Testis (tissue), 2 donors: Measurements from ENCODE around the gene DNAH9.

Experiments used
- CTCF ChIP-seq, 3 experiments: fragments of 450-650 bp in 2 of 3; fragments of 200-600 bp in 1 of 3; sonication (generic) in 1 of 3; IDR thresholded peaks; one replicate each; pipeline ENCODE4 v1.5.1; 2016 to 2019; ENCODE audit warnings: antibody characterized with exemption in 3 of 3, mild to moderate bottlenecking in 2 of 3, moderate library complexity in 1 of 3
- POLR2A ChIP-seq: fragments of 450-650 bp; IDR thresholded peaks from one replicate; pipeline ENCODE4 v1.6.1; 2017; ENCODE audit warnings: antibody characterized with exemption, mild to moderate bottlenecking, moderate library complexity

- TF ChIP-seq CTCF (IDR thresholded peaks at IDR 0.05), result no peak
- no peak for TF ChIP-seq POLR2A
Observed at GRCh38 chr17:11582217-11582616, 16.1 kb upstream of the DNAH9 start.
